HepG2 (cell line): ENCODE measurements around the gene ARMH1. TPM values are rescaled to one million over a fixed set of nuclear protein-coding genes. Genes with fewer than 3 reads are reported as not detected.

Experiments used
- AFF4 ChIP-seq: sonication (generic); formaldehyde crosslinking; IDR thresholded peaks from 2 replicates; pipeline ENCODE4 v1.4.0; 2020; ENCODE audit warnings: missing genetic modification reagents
- ATM ChIP-seq: fragments of 450-650 bp; IDR thresholded peaks from 2 replicates; pipeline ENCODE4 v1.7.1; 2017; ENCODE audit warnings: mild to moderate bottlenecking, borderline replicate concordance
- BORCS8-MEF2B ChIP-seq: sonication (generic); formaldehyde crosslinking; IDR thresholded peaks from 2 replicates; pipeline ENCODE4 v1.8.0; 2022; ENCODE audit warnings: mild to moderate bottlenecking, missing genetic modification reagents
- DNMT3B ChIP-seq: conservative IDR thresholded peaks from 2 replicates; pipeline ENCODE4 v1.6.1; 2016; ENCODE audit warnings: missing biosample characterization, control low read depth
- FOSL2 ChIP-seq: sonication (generic); formaldehyde crosslinking; IDR thresholded peaks from 2 replicates; pipeline ENCODE4 v1.4.0; 2020; ENCODE audit warnings: missing genetic modification reagents
- FOXA1 ChIP-seq, 2 experiments: fragments of 450-650 bp in 1 of 2; sonication (generic) in 1 of 2; formaldehyde crosslinking in 1 of 2; IDR thresholded peaks; 2 replicates each; pipeline versions ENCODE4 v1.4.0 to v1.6.1; 2016 to 2020; ENCODE audit warnings: missing genetic modification reagents in 1 of 2
- FOXK1 ChIP-seq: sonication (generic); formaldehyde crosslinking; IDR thresholded peaks from 2 replicates; pipeline ENCODE4 v1.4.0; 2020; ENCODE audit warnings: low read depth, missing genetic modification reagents, borderline replicate concordance
- HDAC6 ChIP-seq: fragments of 200-600 bp; sonication (generic); IDR thresholded peaks from 2 replicates; pipeline ENCODE4 v1.7.0; 2017; ENCODE audit warnings: mild to moderate bottlenecking, antibody characterized with exemption, low read length, low read depth
- MED8 ChIP-seq: sonication (generic); formaldehyde crosslinking; IDR thresholded peaks from 2 replicates; pipeline ENCODE4 v1.8.1; 2023; ENCODE audit warnings: mild to moderate bottlenecking, missing genetic modification reagents; ENCODE audit not compliant: insufficient replicate concordance
- NONO ChIP-seq, 2 experiments: fragments of 450-650 bp in 1 of 2; sonication (generic) in 1 of 2; formaldehyde crosslinking in 1 of 2; IDR thresholded peaks in 1 of 2; conservative IDR thresholded peaks in 1 of 2; 2 replicates each; pipeline versions ENCODE4 v1.6.1 to v1.8.0; 2017 to 2022; ENCODE audit warnings: mild to moderate bottlenecking in 1 of 2, missing genetic modification reagents in 1 of 2, moderate library complexity in 1 of 2
- PITX1 ChIP-seq: sonication (generic); formaldehyde crosslinking; IDR thresholded peaks from 2 replicates; pipeline ENCODE4 v1.5.1; 2020; ENCODE audit warnings: mild to moderate bottlenecking, missing genetic modification reagents
- SMC3 ChIP-seq: IDR thresholded peaks from 2 replicates; pipeline ENCODE4 v1.6.1; 2011; ENCODE audit warnings: low read length, improper control_type of control experiment
- SRSF4 ChIP-seq: fragments of 200-400 bp; formaldehyde crosslinking; IDR thresholded peaks from one replicate; pipeline ENCODE4 v1.6.1; 2018; ENCODE audit warnings: mild to moderate bottlenecking, low read depth, low read length, moderate library complexity; ENCODE audit not compliant: poor library complexity, severe bottlenecking
- ZBTB26 ChIP-seq: IDR thresholded peaks from 2 replicates; pipeline ENCODE4 v1.6.1; 2016; ENCODE audit warnings: missing compliant biosample characterization, missing genetic modification reagents, borderline replicate concordance
- ZBTB3 ChIP-seq: sonication (generic); formaldehyde crosslinking; IDR thresholded peaks from 2 replicates; pipeline ENCODE4 v1.4.0; 2020; ENCODE audit warnings: low read depth, mild to moderate bottlenecking, moderate library complexity, missing genetic modification reagents, borderline replicate concordance
- ZNF138 ChIP-seq: sonication (generic); formaldehyde crosslinking; IDR thresholded peaks from 2 replicates; pipeline ENCODE4 v1.5.0; 2020; ENCODE audit warnings: mild to moderate bottlenecking, low read depth, missing genetic modification reagents
- ZNF3 ChIP-seq: IDR thresholded peaks from 2 replicates; pipeline ENCODE4 v1.7.0; 2017; ENCODE audit warnings: inconsistent platforms
- ZNF382 ChIP-seq: sonication (generic); formaldehyde crosslinking; IDR thresholded peaks from 2 replicates; pipeline ENCODE4 v1.5.0; 2020; ENCODE audit warnings: missing genetic modification reagents, mild to moderate bottlenecking, borderline replicate concordance
- ZSCAN5A ChIP-seq: sonication (generic); formaldehyde crosslinking; IDR thresholded peaks from 2 replicates; pipeline ENCODE4 v1.8.0; 2022; ENCODE audit warnings: mild to moderate bottlenecking, missing genetic modification reagents, borderline replicate concordance
- polyA plus RNA-seq, 8 experiments: library from polyadenylated mRNA; depleted of rRNA in 3 of 8; stranded (reverse) in 7 of 8; unstranded in 1 of 8; fragments of >200 nt; fragmentation: Illumina TruSeq in 4 of 8; extraction: Trizol in 4 of 8; gene quantifications; 2 replicates each; pipeline versions ENCODE4 v1.2.1 to v1.2.3, GENCODE V29; 2011 to 2016; ENCODE audit warnings: low read depth in 4 of 8, missing spikeins in 1 of 8, mixed read lengths in 1 of 8; ENCODE audit not compliant: insufficient read depth in 1 of 8
- total RNA-seq, 5 experiments: library from RNA; depleted of rRNA; stranded (reverse); fragments of >200 nt; fragmentation: Illumina TruSeq; extraction: Trizol; gene quantifications; 2 replicates each; pipeline ENCODE4 v1.2.3, GENCODE V29; 2016; ENCODE audit warnings: low read depth in 1 of 5

Gene ARMH1
- total and polyA plus RNA-seq, 2 of the 13 experiments (the other 11 are each of a cell fraction or from before 2014, with no cell fraction given) = 0.69 TPM; not detected in 1

- TF ChIP-seq BORCS8-MEF2B (peak; percentile 8; the same call in 1 of the 2 replicates), FOXK1 (CRISPR knock-in tag) (no peak), SMC3 (no peak), SRSF4 (no peak), NONO (IDR thresholded peaks at IDR 0.05) (no peak), NONO (CRISPR knock-in tag; conservative IDR thresholded peaks at IDR 0.05) (no peak), ZNF382 (no peak), PITX1 (CRISPR knock-in tag) (no peak), ZNF3 (no peak), MED8 (CRISPR knock-in tag) (no peak), ZBTB26 (CRISPR knock-in tag) (0 out of 2 replicates have a peak, but pooled peaks have one; percentile 34), ZBTB3 (CRISPR knock-in tag) (no peak), FOSL2 (CRISPR knock-in tag) (0 out of 2 replicates have a peak, but pooled peaks have one; percentile 13), DNMT3B (CRISPR knock-in tag) (no peak), AFF4 (CRISPR knock-in tag) (no peak), FOXA1 (IDR thresholded peaks at IDR 0.05) (no peak), FOXA1 (CRISPR knock-in tag; IDR thresholded peaks at IDR 0.05) (peak; percentile 38; the same call in 1 of the 2 replicates), ZSCAN5A (no peak), ZNF138 (CRISPR knock-in tag) (0 out of 2 replicates have a peak, but pooled peaks have one; percentile 72), ATM (no peak), HDAC6 (no peak)
Measured at GRCh38 chr1:44631647-44632539, 42.6 kb upstream of the ARMH1 start (continued).
